Neutrophil (primary cell): ENCODE results near the gene PRICKLE3.

Experiments
- H3K27ac ChIP-seq: fragments of 200-600 bp; sonication (generic); 2 replicates; pipeline ENCODE4 v1.5.1; 2016; ENCODE audit warnings: mild to moderate bottlenecking, moderate library complexity
- H3K27me3 ChIP-seq: fragments of 200-600 bp; sonication (generic); 2 replicates; pipeline ENCODE4 v1.6.0; 2016; ENCODE audit warnings: mild to moderate bottlenecking
- H3K36me3 ChIP-seq: fragments of 200-600 bp; sonication (generic); 2 replicates; pipeline ENCODE4 v1.5.1; 2017
- H3K4me1 ChIP-seq, 2 experiments: fragments of 200-600 bp in 1 of 2; sonication (generic) in 1 of 2; 1 replicate in 1 of 2; 2 replicates in 1 of 2; pipeline versions ENCODE4 v1.5.1 to v1.6.1; 2013 to 2016; ENCODE audit warnings: low read depth in 1 of 2, low read length in 1 of 2, mild to moderate bottlenecking in 1 of 2, moderate library complexity in 1 of 2; ENCODE audit not compliant: control insufficient read depth in 1 of 2, insufficient read depth in 1 of 2
- H3K4me3 ChIP-seq, 2 experiments: fragments of 200-600 bp in 1 of 2; sonication (generic) in 1 of 2; 1 replicate in 1 of 2; 2 replicates in 1 of 2; pipeline ENCODE4 v1.5.1; 2013 to 2016; ENCODE audit warnings: low read depth in 1 of 2, low read length in 1 of 2, mild to moderate bottlenecking in 1 of 2, moderate library complexity in 1 of 2
- H3K9me3 ChIP-seq: fragments of 200-600 bp; sonication (generic); 2 replicates; pipeline ENCODE4 v1.5.1; 2016
- CTCF ChIP-seq: fragments of 200-600 bp; sonication (generic); IDR thresholded peaks from 2 replicates; pipeline ENCODE4 v1.5.1; 2016; ENCODE audit warnings: antibody characterized with exemption

Gene PRICKLE3

GRCh38 chrX:49208399-49208798, 22.2 kb upstream of the PRICKLE3 start:
- TF ChIP-seq CTCF = no peak

GRCh38 chrX:49206543-49206942, 20.4 kb upstream of the PRICKLE3 start:
- no peaks in the 10 kb centered on the region for H3K27me3 ChIP-seq
- H3K4me1 ChIP-seq = no peaks in the 10 kb centered on the region
- no peak overlapping the region for H3K27ac ChIP-seq
- TF ChIP-seq CTCF = no peak
- no peaks in the 10 kb centered on the region for H3K9me3 ChIP-seq
- no peaks in the 10 kb centered on the region for H3K36me3 ChIP-seq
- no peak overlapping the region for H3K4me3 ChIP-seq

More at GRCh38 chrX:49208399-49208798, 22.2 kb upstream of the PRICKLE3 start:
- no peaks in the 10 kb centered on the region for H3K36me3 ChIP-seq
- no peaks in the 10 kb centered on the region for H3K9me3 ChIP-seq
- H3K4me3 ChIP-seq = no peak overlapping the region
- H3K27me3 ChIP-seq = no peaks in the 10 kb centered on the region
- H3K4me1 ChIP-seq = no peaks in the 10 kb centered on the region
- no peak overlapping the region for H3K27ac ChIP-seq

GRCh38 chrX:49205443-49205842, 19.3 kb upstream of the PRICKLE3 start:
- no peaks in the 10 kb centered on the region for H3K36me3 ChIP-seq
- no peak for TF ChIP-seq CTCF
- no peak overlapping the region for H3K27ac ChIP-seq
- no peak overlapping the region for H3K4me3 ChIP-seq
- H3K27me3 ChIP-seq = no peaks in the 10 kb centered on the region
- no peaks in the 10 kb centered on the region for H3K9me3 ChIP-seq
- peaks cover 0 to 2% of the 10 kb centered on the region in 2 experiments for H3K4me1 ChIP-seq

- H3K4me1 ChIP-seq = peaks cover 0 to 9% of the 10 kb centered on the region in 2 experiments
- TF ChIP-seq CTCF = no peak
- H3K9me3 ChIP-seq = no peaks in the 10 kb centered on the region
- H3K36me3 ChIP-seq = no peaks in the 10 kb centered on the region
- no peak overlapping the region for H3K4me3 ChIP-seq
- peaks cover 7% of the 10 kb centered on the region for H3K27me3 ChIP-seq
- H3K27ac ChIP-seq = no peak overlapping the region
Observed at GRCh38 chrX:49204709-49205108, 18.5 kb upstream of the PRICKLE3 start.

GRCh38 chrX:49204017-49204416, 17.8 kb upstream of the PRICKLE3 start:
- TF ChIP-seq CTCF = no peak
- peaks cover 14% of the 10 kb centered on the region for H3K27me3 ChIP-seq
- no peaks in the 10 kb centered on the region for H3K9me3 ChIP-seq
- H3K27ac ChIP-seq = no peak overlapping the region
- no peak overlapping the region for H3K4me3 ChIP-seq
- peaks cover 0 to 9% of the 10 kb centered on the region in 2 experiments for H3K4me1 ChIP-seq
- H3K36me3 ChIP-seq = no peaks in the 10 kb centered on the region

- Histone ChIP-seq H3K36me3 (no peaks in the 10 kb centered on the region), H3K4me1 (peaks cover 0 to 9% of the 10 kb centered on the region in 2 experiments), H3K4me3 (no peak overlapping the region), H3K27me3 (peaks cover 18% of the 10 kb centered on the region), H3K9me3 (no peaks in the 10 kb centered on the region), H3K27ac (no peak overlapping the region)
- TF ChIP-seq CTCF = no peak
Observed at GRCh38 chrX:49203536-49203935, 17.4 kb upstream of the PRICKLE3 start.
